Eye (tissue), 1 donor: ENCODE measurements around the gene OTUB1.
A peak's percentile ranks its signal among the peaks of the same experiment; 100 is the strongest.

Experiments used
- DNase-seq: peaks from one replicate; pipeline ENCODE4 v3.0.0-alpha.2; 2015

Gene OTUB1

DNA sequence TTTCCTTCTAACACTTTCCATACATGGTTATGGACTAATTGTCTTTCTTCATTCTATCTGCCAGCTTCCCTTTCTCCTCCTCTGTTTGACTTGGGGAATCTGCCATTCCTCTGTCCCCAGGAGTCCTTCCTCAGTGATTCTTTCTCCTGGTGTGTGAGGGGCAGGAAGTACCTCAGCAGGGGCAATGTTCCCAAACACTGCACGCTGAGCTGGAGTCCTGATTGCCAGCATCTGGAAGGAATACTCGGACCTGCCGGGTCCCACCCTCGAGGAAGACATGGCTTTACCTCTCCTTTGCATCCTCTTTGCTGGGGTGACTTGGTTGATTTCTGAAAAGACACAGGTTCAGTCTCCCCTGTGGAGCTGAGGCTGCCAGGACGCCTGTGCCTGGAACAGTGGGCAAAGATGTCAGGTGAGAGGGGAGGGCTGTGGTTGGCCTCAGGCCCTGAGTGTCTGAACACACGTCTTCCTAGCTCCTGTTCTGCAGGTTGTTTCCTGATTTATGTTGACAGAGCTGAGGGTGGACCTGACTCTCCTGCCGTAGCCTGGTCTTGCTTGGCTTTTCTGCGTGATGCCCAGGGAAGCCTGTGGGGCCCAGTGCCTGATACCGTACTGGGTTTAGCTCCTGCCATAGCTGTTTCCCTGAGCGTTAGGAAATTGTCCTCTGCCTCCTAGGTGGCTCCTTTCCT lies 7.5 kb upstream of the OTUB1 start:
- no peak for DNase-seq

DNA sequence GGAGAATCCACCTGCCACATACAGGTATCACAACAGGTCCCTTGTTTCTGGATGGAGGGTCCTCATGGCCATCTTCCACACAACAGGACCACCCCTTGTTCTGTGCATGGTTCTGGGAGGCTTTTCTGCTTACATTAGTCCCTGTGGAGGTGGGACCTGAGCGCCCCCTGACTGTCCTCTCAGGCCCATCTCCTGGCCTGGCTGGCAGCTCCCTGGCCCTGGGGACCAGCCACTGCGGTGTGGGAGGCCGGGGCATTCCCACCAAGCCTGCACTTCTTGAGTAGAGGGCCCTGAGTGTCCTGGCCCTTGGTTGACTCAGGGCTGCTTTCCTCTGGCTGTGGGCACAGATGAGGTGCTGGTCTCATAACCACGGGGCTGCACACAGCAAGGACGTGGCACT lies 6.8 kb upstream of the OTUB1 start:
- no peak for DNase-seq

DNA sequence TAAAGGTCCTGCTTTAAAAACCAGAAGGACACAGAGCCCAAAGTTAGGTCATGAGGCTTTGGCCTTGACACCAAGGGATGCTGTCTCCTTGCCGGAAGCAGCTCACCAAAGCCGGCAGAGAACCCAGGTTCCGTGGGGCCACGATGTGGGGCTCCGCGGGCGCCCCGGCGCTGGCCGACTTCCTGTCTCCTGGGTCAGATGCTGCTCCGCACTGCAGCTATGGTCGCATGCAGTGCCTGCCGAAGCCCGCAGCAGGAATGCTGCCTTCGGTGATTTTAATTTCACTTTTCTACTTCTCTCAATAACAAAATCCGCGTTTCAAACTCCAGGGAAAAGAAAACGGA lies 454 bp upstream of the OTUB1 start:
- DNase-seq = no peak

DNA sequence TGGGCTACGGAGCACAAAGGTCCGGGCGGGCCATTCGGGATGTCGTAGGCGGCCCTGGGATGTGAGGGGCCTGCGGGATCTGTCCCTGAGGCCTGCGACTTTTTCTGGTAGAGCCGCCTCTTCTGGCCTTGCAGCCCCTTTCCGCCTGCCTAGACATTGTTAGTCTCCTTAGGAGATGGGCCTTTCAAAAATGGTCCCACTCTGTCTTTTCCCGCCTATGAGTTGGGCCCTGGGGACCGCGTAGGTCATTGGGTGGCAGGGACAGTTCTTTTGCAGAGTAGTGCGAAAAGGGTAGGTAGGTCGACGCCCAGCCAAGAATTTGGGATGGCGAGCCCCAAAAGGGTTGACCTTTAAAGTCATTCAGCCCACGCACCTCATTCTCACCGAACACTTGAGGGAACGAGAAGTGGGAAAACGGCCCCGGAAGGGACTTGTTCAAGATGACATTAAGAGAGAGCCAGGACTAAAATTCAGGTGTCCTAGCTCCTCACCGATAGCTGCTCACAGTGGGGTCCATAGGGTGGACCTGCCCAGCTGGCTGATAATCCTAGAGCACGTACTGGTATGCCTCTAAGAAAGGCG lies 785 bp downstream of the OTUB1 start:
- no peak for DNase-seq

DNA sequence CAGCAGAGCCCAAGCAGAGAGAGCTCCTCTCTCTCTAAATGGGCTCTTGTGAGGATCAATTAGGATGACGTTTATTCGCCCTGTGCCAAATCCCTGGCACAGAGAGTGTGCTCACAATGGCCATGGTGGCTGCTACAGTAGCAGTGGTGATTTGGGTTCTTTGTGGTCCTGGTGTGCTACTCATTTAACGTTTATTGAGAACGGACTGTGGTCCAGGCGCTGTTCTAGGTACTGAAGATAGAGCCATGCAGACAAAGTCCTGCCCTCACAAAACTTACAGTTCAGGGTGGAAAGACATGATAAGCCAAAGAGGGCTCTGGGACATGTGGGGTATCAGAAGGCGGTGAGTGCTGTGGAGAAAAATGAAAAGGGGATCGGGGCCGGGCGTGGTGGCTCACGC lies 5.3 kb downstream of the OTUB1 start:
- no peak for DNase-seq

DNA sequence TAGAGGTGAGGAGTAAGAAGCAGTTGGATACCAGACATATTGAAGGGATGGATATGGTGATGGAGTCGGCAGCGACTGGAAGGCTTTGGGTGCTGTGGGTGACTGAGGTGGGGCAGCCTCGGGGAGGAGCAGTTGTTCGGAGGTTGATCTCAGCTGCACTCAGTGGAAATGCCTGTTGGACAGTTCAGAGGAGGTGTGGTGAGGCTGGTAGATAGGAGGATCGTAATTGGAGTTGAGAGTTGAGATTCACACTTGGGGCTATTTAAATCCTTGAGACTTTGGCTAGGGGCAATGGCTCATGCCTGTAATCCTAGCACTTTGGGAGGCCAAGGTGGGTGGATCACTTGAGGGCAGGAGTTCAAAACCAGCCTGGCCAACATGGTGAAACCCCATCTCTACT lies 6.9 kb downstream of the OTUB1 start:
- DNase-seq = no peak

DNA sequence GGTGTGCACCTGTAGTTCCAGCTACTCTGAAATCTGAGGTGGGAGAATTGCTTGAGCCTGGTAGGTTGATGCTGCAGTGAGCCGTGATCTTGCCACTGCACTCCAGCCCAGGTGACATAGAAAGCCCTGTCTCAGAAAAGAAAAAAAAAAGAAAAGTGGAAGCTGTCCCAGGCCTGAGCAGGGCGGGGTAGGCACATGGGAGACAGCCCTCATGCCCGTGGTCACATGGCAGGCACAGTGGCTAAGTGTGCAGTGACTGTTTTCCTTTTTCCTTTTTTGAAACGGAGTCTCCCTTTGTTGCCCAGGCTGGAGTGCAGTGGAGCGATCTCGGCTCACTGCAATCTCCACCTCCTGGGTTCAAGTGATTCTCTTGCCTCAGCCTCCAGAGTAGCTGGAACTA lies 7.8 kb downstream of the OTUB1 start:
- no peak for DNase-seq

DNA sequence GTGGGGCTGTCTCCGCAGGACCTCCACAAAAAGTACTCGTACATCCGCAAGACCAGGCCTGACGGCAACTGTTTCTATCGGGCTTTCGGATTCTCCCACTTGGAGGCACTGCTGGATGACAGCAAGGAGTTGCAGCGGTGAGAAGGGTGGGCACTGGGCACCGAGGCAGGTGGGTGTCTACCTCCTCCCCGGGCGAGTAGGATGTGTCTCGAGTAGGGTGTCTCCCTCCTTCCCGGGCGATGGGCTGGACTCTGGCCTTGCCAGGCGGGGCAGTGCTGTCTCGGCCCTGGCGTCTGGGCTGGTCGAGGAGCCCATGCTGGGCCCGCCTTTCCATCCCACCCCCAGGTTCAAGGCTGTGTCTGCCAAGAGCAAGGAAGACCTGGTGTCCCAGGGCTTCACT lies 10.3 kb downstream of the OTUB1 start:
- DNase-seq = no peak

DNA sequence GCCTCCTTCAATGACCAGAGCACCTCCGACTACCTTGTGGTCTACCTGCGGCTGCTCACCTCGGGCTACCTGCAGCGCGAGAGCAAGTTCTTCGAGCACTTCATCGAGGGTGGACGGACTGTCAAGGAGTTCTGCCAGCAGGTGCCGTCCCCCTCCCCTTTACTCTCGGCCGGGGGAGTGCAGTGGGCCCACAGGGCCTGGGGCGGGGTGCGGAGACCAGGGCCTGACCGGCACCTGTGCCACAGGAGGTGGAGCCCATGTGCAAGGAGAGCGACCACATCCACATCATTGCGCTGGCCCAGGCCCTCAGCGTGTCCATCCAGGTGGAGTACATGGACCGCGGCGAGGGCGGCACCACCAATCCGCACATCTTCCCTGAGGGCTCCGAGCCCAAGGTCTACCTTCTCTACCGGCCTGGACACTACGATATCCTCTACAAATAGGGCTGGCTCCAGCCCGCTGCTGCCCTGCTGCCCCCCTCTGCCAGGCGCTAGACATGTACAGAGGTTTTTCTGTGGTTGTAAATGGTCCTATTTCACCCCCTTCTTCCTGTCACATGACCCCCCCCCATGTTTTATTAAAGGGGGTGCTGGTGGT lies 11.0 kb downstream of the OTUB1 start:
- no peak for DNase-seq

DNA sequence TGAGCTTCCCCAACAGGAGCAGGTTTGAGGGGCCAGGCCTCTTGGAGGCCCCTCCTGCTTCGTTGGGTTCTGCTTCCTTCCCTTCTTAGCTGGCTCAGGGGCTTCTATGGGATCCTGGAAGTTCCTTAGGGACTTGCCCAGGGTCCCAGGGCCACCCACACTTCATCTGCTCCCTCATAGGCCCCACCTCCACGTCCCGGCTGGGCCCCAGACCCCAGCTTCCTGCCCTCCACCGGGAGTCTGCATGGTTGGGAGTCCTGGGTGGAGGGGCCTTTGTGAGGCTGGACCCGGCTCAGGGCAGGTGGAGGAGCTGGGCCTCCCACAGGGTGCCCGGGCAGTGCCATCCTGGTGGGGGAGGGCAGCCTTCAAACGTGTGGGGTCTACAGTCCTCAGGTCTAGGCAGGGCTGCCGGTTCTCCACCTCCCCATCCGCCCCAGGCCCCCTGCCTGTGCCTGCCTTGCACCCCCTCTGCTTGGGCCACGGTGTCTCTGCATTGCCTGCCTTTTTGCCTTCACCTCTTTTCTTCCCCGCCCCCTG lies 11.6 kb downstream of the OTUB1 start:
- no peak for DNase-seq

DNA sequence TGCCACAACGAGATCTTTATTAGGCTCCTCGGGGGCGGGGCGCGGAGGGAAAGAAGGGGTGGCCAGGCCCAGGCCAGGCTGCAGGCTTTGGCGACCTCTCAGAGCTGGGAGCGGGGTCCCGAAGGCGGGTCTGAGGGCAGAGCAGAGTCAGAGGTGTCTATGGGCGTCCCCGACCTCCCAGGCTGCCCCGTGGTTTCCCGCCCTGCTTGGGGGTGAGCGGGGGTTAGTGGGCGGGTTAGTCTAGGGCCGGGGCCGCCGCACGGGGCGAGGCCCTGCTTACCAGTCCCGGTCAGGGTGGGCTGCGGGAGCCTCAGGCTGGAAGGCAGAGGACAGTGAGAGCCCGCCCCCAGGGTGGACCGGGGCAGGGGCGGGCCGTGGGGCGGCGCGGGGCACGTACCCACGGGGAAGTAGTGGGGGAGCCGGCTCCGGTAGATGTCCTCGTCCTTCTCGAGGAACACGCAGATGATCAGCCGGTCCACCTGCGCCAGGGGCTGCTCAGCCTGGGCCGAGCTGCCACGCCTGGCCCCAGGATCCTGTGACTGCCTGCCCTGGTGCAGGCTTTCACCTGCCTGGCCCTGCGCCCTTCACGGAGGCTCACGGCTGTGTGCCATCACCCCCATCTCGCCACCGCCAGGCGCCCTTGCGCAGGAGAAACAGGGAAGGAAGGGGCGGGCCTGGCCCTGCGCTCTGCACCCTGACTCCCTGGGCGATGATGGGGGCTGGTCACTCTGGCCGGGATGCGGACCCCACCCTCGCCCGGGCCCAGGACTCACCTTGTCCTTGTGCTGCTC lies 12.5 kb downstream of the OTUB1 start:
- peak; percentile 42 for DNase-seq

DNA sequence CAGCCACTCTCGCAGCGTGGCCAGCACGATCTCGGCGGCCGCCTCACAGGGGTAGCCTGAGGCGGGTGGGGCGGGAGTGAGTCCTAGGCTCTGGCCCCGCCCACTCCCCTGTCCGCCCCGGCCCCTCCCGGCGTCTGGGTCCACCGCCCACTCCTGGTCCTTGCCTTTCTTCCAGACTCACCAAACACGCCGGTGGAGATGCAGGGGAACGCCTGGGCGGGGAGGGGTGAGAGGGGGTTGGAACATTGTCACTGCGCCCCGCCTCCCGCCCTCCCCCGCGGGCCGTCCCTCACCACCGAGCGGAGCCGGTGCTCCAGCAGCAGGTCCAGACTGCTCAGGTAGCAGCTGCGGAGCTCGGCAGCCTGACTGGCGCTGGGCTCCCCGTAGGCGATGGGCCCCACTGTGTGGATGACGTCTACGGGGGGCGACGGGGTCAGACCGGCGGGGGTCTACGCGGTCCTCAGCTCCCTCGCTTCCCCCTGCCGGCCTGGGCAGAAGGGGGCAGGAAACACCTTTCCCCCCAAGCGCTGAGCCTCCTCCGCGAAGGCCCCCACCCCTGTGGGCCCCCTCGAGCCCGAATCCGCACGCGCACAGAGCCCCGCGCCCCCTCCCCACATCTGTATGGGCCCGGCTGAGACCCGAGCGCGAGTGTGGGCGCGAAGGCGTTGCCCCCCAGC lies 13.2 kb downstream of the OTUB1 start:
- peak; percentile 74 for DNase-seq

DNA sequence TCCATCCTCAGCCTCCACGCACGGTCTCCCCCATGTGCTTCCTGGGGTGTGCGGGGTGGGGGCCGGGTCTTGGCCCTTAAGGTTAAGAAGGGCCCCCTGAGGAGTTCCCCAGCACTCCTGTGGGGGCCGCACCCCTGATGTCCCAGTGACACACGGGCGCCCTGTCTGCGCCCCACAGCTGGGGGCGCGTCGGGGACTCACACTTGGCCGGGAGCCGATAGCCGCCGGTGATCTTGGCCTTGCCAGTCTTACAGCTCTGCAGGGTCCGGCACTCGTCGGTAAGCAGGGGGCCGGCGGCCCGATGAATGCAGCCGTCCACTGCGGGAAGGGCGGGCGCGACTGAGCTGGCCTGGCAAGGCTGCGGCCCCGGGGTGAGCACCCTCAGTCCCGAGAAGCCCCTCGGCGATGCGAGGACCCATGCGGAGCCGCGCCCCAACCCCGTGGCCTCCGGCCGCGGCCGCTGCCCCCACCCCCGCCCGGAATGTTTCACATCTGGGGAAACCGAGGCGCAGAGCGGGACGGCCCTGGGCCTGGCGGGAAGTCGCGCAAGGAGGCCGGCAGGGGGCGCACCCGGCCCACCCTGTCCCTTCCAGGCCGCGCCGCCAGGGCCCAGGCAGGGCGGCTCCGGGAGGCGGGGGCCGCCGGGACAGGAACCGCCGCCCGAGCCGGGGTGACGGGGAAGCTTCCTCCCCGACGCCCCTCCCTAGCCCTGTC lies 13.9 kb downstream of the OTUB1 start:
- peak; percentile 92 for DNase-seq

DNA sequence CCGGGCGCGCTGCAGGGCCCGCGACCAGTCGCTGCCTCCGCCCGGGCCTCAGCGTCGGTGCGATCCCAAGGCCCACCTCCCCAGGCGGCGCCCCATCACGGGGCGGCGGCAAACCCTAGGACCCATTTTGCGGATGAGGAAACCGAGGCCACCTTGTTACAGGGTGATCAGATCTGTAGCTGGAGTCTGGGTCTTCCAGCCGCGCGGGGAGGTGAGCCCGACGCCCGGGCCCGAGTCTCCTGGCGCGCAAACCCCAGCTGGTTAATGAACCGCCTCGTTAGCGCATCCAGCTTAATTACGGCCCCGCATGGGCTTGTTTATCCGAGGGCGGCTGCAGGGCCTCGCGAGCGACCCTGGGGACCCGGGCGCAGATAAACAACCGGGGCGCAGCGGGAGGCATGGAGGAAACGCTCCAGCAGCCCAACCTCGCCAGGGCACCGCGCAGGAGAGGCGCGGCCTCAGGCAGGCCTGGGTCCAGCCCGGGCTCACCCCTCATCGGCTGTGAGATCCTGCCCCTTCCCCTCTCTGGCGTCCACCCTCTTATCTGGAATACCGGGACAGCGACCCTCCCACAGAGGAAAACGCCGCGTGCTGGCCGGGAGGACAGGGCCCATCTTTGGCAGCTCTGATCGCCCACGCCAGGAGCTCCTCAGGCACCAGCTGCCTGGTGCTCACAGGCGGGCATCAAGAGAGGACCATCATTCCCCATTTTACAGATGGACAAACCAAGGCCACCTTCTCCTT lies 14.7 kb downstream of the OTUB1 start:
- DNase-seq = peak; percentile 31

DNA sequence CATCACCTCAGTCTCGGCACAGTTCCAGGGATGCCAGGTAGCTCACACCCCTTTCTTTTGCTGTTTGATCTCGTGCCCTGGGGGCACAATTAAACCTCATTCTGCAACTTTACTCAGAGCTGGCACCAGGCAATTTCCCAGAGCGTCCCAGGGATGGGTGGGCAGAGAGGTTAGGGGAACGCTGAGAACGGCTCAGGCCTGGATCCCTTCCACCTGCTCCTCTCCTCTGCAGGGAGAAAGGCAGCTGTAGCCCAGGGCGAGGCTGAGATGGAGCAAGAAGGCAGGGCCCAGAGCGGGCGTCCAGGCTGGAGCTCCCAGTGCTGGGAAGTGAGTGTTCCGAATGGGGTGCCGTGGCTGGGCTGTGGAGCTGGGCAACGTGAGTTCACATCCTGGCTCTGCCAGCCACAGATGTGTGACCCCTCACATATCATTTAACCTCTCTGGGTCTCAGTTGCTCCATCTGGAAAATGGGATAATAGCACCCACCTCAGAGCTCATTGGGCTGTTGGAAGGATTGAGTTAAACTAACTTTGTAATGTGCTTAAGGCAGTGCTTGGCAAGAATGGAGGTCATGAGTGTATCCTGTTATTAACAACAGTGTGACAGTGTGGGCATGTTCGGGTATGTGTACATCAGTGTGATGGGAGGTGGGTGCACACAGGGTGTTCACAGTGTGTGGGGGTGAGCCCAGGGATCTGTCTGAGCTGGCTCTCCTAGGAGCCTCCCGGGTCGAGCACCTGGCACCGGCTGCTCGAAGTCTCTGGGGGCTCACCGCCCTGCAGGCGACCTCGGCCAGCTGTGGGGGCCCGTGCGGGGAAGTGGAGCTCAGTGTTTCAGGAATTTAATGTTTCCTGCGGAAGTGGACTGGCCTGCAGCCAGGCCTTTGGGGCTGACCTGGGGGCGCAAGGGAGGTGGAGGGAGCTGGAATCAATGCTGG lies 15.5 kb downstream of the OTUB1 start:
- peak; percentile 63 for DNase-seq

DNA sequence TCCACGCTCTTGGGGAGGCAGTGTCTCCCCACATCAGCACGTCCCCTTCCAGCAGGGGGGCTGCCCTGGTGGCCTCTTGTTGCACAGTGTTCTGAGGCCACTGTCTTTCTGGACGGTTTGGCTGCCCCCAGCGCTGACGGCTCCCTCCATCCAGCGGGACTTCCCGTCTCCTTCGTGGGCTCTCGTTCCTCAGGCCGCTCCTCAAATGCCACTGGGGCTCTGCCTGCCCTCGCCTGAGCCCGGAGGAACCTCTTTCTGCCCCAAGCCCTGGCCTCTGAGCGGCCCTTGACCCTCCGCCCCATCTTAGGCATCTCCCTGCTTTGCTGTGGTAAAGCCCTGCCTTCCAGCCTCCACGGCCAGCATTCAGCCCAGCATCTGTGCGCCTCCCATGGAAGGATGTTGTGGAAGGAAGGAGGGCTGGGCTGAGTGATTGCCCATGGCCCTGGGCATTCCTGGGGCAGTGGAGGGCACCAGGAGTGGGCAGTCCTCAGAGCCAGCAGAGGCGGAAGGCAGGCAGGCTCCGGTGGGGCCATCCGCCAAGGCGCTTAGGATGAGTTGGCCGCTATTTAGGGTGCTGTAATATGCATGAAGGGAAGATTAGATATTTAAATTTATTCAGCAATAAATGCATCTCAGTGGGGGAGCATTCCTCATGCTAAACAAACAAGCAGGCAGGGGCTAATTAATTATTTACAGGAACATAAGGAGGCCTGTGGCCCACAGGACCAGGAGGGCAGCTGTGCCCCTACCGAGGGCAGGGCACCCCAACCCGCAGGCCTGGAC lies 17.8 kb downstream of the OTUB1 start:
- DNase-seq = no peak

DNA sequence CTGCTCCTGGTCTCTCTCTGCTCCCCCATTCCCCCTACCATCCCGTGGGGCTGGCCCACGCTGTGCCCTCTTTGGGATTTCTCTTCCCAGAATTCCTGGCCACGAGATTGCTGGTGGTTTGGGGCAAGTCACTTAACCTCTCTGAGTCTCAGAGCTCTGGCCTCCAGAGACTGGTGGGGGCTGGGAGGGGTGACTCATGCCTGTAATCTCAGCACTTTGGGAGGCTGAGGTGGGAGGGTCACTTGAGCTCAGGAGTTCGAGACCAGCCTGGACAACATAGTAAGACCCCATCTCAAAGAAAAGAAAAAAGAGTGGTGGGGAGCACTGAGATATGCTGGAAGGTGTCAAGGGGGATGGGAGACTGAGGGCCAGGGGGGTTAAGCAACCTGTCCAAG lies 18.3 kb downstream of the OTUB1 start:
- no peak for DNase-seq

DNA sequence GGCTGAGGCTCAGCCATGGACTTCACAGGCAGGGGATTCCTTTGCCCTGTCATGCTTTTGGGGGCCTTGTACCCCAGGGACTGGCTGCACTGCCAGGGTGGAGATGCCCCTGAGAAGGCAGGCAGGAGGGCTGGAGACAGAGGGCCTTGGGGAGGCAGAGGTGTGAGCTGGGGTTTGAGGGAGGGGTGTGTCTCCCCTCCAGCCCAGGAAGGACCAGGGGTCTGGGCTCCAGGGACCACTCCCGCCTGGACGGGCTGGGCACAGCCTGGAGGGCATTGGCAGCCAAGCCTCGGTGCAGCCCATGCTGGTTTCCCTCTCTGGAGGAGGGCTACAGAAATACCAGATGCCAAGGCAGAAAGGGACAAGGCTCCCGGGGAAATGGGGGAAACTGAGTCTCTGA lies 19.5 kb downstream of the OTUB1 start:
- no peak for DNase-seq

DNA sequence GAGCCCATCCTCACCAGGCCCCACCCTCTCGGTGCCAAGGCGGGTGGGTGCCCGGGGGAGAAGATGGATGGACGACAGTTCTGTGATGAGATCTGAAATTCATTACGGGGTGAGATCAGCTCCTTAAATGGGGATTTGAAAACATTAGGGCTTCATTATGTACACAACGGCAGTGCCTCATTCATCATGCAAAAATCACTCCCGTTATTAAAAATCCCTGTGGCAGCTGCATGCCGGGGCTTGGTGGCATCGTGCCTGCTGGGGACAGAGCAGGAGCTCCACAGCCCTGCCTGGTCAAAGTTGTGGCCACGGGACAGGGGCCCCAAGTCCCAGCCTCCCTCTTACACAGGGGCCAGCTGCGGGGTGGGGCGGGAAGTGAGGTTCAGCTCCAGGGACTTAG lies 20.2 kb downstream of the OTUB1 start:
- DNase-seq = no peak

DNA sequence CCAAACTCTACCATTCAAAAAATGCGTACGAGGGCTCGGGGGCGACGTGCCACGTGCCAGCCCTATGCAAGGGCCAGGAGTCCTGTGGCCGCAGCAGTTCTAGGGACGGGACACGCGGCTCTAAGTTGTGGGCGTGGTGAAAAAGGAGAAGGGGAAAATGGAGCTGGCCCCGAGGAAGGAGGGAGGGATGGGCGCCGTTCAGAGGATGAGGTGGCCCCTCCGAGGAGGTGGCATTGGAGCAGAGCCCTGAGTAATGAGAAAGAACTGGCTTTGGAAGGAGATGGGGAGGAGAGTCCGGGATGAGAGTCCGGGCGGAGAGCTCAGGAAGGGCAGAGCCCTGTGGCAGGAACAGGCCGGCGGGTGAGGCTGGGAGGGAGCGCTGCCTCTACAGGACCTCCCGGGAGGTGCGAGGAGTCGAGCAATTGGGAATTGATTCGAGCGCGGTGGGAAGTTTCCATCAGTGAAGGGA lies 21.0 kb downstream of the OTUB1 start:
- DNase-seq = peak; percentile 73
